Mesothelial cell of epicardium (in vitro differentiated cells): Measurements from ENCODE around the gene POU2F1. TPM values are rescaled to one million over a fixed set of nuclear protein-coding genes. Genes with fewer than 3 reads are reported as not detected.

Experiments used
- DNase-seq, 2 experiments: peaks; one replicate each; pipeline ENCODE4 v3.0.0; 2021; ENCODE audit warnings: low spot score in 2 of 2; ENCODE audit not compliant: unreplicated experiment in 2 of 2
- H3K27ac Mint-ChIP-seq: 2 replicates; pipeline ENCODE4 v1.8.0; 2021; ENCODE audit warnings: mixed read lengths
- H3K27me3 Mint-ChIP-seq: 2 replicates; pipeline ENCODE4 v1.8.0; 2021; ENCODE audit warnings: low read depth, mixed read lengths
- H3K36me3 Mint-ChIP-seq: 2 replicates; pipeline ENCODE4 v1.8.0; 2021; ENCODE audit warnings: mixed read lengths
- H3K4me1 Mint-ChIP-seq: 2 replicates; pipeline ENCODE4 v1.8.0; 2021; ENCODE audit warnings: mixed read lengths
- H3K4me3 Mint-ChIP-seq: 2 replicates; pipeline ENCODE4 v1.8.0; 2021; ENCODE audit warnings: mild to moderate bottlenecking, moderate library complexity, mixed read lengths
- H3K9me3 Mint-ChIP-seq: 2 replicates; pipeline ENCODE4 v1.8.0; 2021; ENCODE audit warnings: mixed read lengths
- CTCF ChIP-seq: fragments of 200-600 bp; sonication (generic); IDR thresholded peaks from one replicate; pipeline ENCODE4 v1.5.0; 2021; ENCODE audit warnings: antibody characterized with exemption; ENCODE audit not compliant: unreplicated experiment
- total RNA-seq: library from RNA; stranded (reverse); gene quantifications from 3 replicates; pipeline ENCODE4 v1.2.1, GENCODE V29; 2021

The POU2F1 gene
- total RNA-seq, 1 donor from 2014 or later = 32.8 TPM

DNA sequence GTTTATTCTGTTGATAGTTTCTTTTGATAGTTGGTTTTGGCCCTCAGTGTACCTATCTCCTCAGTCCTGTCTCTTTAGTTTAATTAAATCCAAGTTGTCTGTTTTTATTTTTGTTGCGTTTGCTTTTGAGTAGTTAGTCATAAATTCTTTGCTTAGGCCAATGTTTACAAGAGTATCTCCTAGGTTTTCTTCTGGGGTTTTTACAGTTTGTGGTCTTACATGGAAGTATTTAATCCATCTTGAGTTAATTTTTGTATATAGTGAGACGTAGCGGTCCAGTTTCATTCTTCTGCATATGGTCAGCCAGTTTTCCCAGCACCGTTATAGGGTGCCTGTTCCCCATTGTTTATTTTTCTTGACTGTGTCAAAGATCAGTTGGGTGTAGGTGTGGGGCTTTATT, 139.4 kb downstream of the POU2F1 start:
- H3K4me3 Mint-ChIP-seq = no peak overlapping the region
- peaks cover 3% of the 10 kb centered on the region for H3K4me1 Mint-ChIP-seq
- H3K27me3 Mint-ChIP-seq = no peaks in the 10 kb centered on the region
- H3K36me3 Mint-ChIP-seq = peaks cover 8% of the 10 kb centered on the region
- no peak for TF ChIP-seq CTCF
- no peak overlapping the region for H3K27ac Mint-ChIP-seq
- DNase-seq = no peak
- peaks cover 16% of the 10 kb centered on the region for H3K9me3 Mint-ChIP-seq

DNA sequence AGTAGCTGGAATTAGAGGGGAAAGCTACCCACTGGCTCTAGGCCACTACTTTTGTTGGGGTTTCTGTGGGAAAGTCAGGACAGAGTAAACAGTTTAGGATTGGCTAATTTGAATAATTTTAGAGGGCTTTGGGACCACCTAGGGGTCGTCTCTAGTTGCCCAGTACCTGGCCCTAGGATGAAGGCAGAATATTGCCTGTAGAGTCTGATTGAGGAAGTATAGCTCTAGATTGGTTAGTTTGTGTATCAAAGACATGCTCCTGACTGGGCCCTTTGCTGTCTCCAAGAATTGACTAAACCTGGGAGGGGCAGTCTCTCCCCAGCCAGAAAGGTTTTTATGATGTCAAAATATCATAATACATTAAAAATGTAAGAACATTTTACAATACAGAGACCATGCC, 142.0 kb downstream of the POU2F1 start:
- Mint-ChIP-seq H3K27me3 (no peaks in the 10 kb centered on the region), H3K9me3 (peaks cover 14% of the 10 kb centered on the region), H3K36me3 (peaks cover 15% of the 10 kb centered on the region), H3K4me1 (peaks cover 3% of the 10 kb centered on the region), H3K27ac (no peak overlapping the region), H3K4me3 (no peak overlapping the region)
- no peak for DNase-seq
- TF ChIP-seq CTCF = no peak

DNA sequence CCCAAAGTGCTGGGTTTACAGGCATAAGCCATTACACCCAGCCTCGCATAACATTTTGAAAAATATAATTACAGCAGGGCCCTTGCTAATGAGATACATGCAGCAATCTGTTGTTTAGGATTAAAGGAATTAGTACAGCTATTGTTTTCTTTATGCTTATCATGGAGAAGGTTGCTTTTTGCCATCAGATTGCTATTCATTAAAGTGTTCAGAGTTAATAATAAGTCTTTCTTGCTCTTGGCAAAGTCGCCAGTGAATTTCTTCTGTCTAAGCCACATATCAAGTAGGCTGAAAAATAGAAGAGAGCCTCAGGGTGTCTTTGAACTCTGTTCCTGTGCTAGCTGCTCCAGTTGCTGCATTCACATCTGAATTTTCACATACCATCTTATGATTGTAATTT, 144.1 kb downstream of the POU2F1 start:
- Mint-ChIP-seq H3K27ac (no peak overlapping the region), H3K36me3 (peaks cover 7% of the 10 kb centered on the region), H3K4me1 (peaks cover 3% of the 10 kb centered on the region), H3K4me3 (no peak overlapping the region), H3K9me3 (peaks cover 2% of the 10 kb centered on the region), H3K27me3 (no peaks in the 10 kb centered on the region)
- DNase-seq = no peak
- no peak for TF ChIP-seq CTCF

DNA sequence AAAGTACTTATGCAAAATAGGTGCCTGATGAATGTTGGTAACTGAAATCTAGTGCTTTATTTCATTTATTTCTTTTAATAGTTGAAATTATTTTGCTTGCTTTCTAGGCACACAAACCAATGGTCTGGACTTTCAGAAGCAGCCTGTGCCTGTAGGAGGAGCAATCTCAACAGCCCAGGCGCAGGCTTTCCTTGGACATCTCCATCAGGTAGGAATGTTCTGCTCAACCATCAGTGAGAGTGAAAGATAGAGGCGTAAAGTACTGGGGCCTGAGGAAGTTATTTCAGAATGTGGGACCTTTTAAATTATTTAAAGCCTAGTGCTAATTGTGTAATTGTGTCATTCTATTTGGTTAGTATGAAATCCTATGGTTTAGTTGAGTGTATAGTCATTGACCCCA, 144.7 kb downstream of the POU2F1 start:
- peaks cover 3% of the 10 kb centered on the region for H3K4me1 Mint-ChIP-seq
- H3K27ac Mint-ChIP-seq = no peak overlapping the region
- no peaks in the 10 kb centered on the region for H3K27me3 Mint-ChIP-seq
- TF ChIP-seq CTCF = no peak
- no peak overlapping the region for H3K4me3 Mint-ChIP-seq
- no peak for DNase-seq
- peaks cover 7% of the 10 kb centered on the region for H3K36me3 Mint-ChIP-seq
- H3K9me3 Mint-ChIP-seq = no peaks in the 10 kb centered on the region

DNA sequence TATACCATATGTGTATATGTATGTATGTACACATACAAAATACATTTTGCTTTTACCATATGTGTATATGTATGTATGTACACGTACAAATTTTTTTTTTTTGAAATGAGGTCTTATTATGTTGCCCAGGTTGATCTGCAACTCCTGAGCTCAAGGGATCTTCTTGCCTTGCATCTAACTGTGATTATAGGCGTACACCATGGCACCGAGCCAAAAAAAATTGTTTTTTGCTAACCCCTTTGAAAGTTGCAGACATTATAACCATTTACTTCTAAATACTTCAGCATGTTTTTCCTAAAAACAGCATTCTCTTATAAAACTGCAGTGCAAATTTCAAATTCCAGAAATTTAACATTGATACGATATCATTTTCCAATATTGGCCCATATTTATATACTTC, 147.0 kb downstream of the POU2F1 start:
- no peaks in the 10 kb centered on the region for H3K9me3 Mint-ChIP-seq
- no peak for TF ChIP-seq CTCF

GRCh38 chr1:167369175-167369574, 148.5 kb downstream of the POU2F1 start:
- H3K36me3 Mint-ChIP-seq = peaks cover 9% of the 10 kb centered on the region
- no peaks in the 10 kb centered on the region for H3K9me3 Mint-ChIP-seq
- no peak for TF ChIP-seq CTCF
- H3K27me3 Mint-ChIP-seq = no peaks in the 10 kb centered on the region
- H3K4me3 Mint-ChIP-seq = no peak overlapping the region
- DNase-seq = no peak
- peaks cover 11% of the 10 kb centered on the region for H3K4me1 Mint-ChIP-seq
- no peak overlapping the region for H3K27ac Mint-ChIP-seq

More for the DNA sequence above, 147.0 kb downstream of the POU2F1 start:
- H3K27ac Mint-ChIP-seq = no peak overlapping the region
- no peak overlapping the region for H3K4me3 Mint-ChIP-seq
- no peak for DNase-seq
- H3K4me1 Mint-ChIP-seq = peaks cover 3% of the 10 kb centered on the region
- peaks cover 9% of the 10 kb centered on the region for H3K36me3 Mint-ChIP-seq
- H3K27me3 Mint-ChIP-seq = no peaks in the 10 kb centered on the region
